Measurements from ENCODE around the gene GOT1.

Gene GOT1

GRCh38 chr10:99395750-99396445 lies 34.5 kb downstream of the GOT1 start:
- DNase-seq (ENCODE audit: low spot score), result no peak

GRCh38 chr10:99394761-99395386 lies 35.5 kb downstream of the GOT1 start:
- DNase-seq (ENCODE audit: low spot score), result no peak

- no peak for DNase-seq (ENCODE audit: low spot score)
Measured at GRCh38 chr10:99394256-99394655, 36.2 kb downstream of the GOT1 start.

GRCh38 chr10:99393683-99394082 lies 36.7 kb downstream of the GOT1 start:
- no peak for DNase-seq (ENCODE audit: low spot score)

GRCh38 chr10:99393036-99393435 lies 37.4 kb downstream of the GOT1 start:
- DNase-seq (ENCODE audit: low spot score), result no peak

- DNase-seq (ENCODE audit: low spot score), result no peak
Measured at GRCh38 chr10:99391346-99391745, 39.1 kb downstream of the GOT1 start.

- no peak for DNase-seq (ENCODE audit: low spot score)
Measured at GRCh38 chr10:99389729-99390480, 40.5 kb downstream of the GOT1 start.

GRCh38 chr10:99387541-99387940 lies 42.9 kb downstream of the GOT1 start:
- DNase-seq (ENCODE audit: low spot score), result no peak

GRCh38 chr10:99387071-99387470 lies 43.4 kb downstream of the GOT1 start:
- no peak for DNase-seq (ENCODE audit: low spot score)

- no peak for DNase-seq (ENCODE audit: low spot score)
Measured at GRCh38 chr10:99382176-99382575, 48.2 kb downstream of the GOT1 start.

GRCh38 chr10:99375426-99375825 lies 55.0 kb downstream of the GOT1 start:
- DNase-seq (ENCODE audit: low spot score), result no peak

- DNase-seq (ENCODE audit: low spot score), result no peak
Measured at GRCh38 chr10:99374972-99375371, 55.5 kb downstream of the GOT1 start.

- DNase-seq (ENCODE audit: low spot score), result no peak
Measured at GRCh38 chr10:99374526-99374925, 55.9 kb downstream of the GOT1 start.

GRCh38 chr10:99372546-99373271 lies 57.7 kb downstream of the GOT1 start:
- no peak for DNase-seq (ENCODE audit: low spot score)

- DNase-seq (ENCODE audit: low spot score), result no peak
Measured at GRCh38 chr10:99370993-99371392, 59.4 kb downstream of the GOT1 start.

GRCh38 chr10:99369551-99369950 lies 60.9 kb downstream of the GOT1 start:
- no peak for DNase-seq (ENCODE audit: low spot score)

- no peak for DNase-seq (ENCODE audit: low spot score)
Measured at GRCh38 chr10:99369126-99369525, 61.3 kb downstream of the GOT1 start.

GRCh38 chr10:99368646-99369045 lies 61.8 kb downstream of the GOT1 start:
- DNase-seq (ENCODE audit: low spot score), result no peak

GRCh38 chr10:99366666-99367065 lies 63.8 kb downstream of the GOT1 start:
- DNase-seq (ENCODE audit: low spot score), result no peak

GRCh38 chr10:99365736-99366135 lies 64.7 kb downstream of the GOT1 start:
- no peak for DNase-seq (ENCODE audit: low spot score)

GRCh38 chr10:99365311-99365710 lies 65.1 kb downstream of the GOT1 start:
- no peak for DNase-seq (ENCODE audit: low spot score)

- DNase-seq (ENCODE audit: low spot score), result no peak
Measured at GRCh38 chr10:99364125-99364524, 66.3 kb downstream of the GOT1 start.

GRCh38 chr10:99360934-99361333 lies 69.5 kb downstream of the GOT1 start:
- DNase-seq (ENCODE audit: low spot score), result no peak

Measured in left forelimb (tissue), 1 donor.